ENCODE results near the gene MED16. TPM values are rescaled to one million over a fixed set of nuclear protein-coding genes. Genes with fewer than 3 reads are reported as not detected.

The MED16 gene
- total RNA-seq, 1 experiment from 2014 or later, result 83.0 TPM

- no TSS peak for BruUV-seq (replicated peaks)
- ChIA-PET CTCF (no interaction called here), POLR2A (ENCODE audit: low non-redundant PET) (no interaction called here)
- Histone ChIP-seq H3K9me3 (ENCODE audit: low read depth, low read length, poor library complexity, severe bottlenecking) (no peaks in the 10 kb centered on the region), H3K4me3 (ENCODE audit: low read depth, low read length, poor library complexity, severe bottlenecking) (no peak overlapping the region), H3K27ac (ENCODE audit: low read depth, low read length, poor library complexity, severe bottlenecking) (no peak overlapping the region), H3K4me1 (ENCODE audit: insufficient read depth, low read length, poor library complexity, severe bottlenecking) (peaks cover 8% of the 10 kb centered on the region), H3K27me3 (replicated peaks; ENCODE audit: insufficient read depth, low read depth, low read length, poor library complexity) (no peaks in the 10 kb centered on the region), H3K36me3 (ENCODE audit: insufficient read depth, low read length, poor library complexity, severe bottlenecking) (peaks cover 4% of the 10 kb centered on the region)
- DNase-seq (ENCODE audit: low spot score), result no peak
- intact Hi-C loops (cut with micrococcal nuclease; ENCODE audit: unreplicated experiment), result no loop called here
- TF ChIP-seq EZH2 (IDR thresholded peaks at IDR 0.05; ENCODE audit: borderline replicate concordance, low read depth, low read length, poor library complexity, severe bottlenecking), result no peak
- TF ChIP-seq, protein P1, sequence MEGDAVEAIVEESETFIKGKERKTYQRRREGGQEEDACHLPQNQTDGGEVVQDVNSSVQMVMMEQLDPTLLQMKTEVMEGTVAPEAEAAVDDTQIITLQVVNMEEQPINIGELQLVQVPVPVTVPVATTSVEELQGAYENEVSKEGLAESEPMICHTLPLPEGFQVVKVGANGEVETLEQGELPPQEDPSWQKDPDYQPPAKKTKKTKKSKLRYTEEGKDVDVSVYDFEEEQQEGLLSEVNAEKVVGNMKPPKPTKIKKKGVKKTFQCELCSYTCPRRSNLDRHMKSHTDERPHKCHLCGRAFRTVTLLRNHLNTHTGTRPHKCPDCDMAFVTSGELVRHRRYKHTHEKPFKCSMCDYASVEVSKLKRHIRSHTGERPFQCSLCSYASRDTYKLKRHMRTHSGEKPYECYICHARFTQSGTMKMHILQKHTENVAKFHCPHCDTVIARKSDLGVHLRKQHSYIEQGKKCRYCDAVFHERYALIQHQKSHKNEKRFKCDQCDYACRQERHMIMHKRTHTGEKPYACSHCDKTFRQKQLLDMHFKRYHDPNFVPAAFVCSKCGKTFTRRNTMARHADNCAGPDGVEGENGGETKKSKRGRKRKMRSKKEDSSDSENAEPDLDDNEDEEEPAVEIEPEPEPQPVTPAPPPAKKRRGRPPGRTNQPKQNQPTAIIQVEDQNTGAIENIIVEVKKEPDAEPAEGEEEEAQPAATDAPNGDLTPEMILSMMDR (conservative IDR thresholded peaks at IDR 0.05; ENCODE audit: low read depth, low read length), result no peak
Measured at GRCh38 chr19:900043-900301, 7.0 kb upstream of the MED16 start.

- peaks cover 8% of the 10 kb centered on the region for H3K4me1 ChIP-seq (ENCODE audit: insufficient read depth, low read length, poor library complexity, severe bottlenecking)
- peaks cover 4% of the 10 kb centered on the region for H3K36me3 ChIP-seq (ENCODE audit: insufficient read depth, low read length, poor library complexity, severe bottlenecking)
- intact Hi-C loops (cut with micrococcal nuclease; ENCODE audit: unreplicated experiment), result no loop called here
- H3K27ac ChIP-seq (ENCODE audit: low read depth, low read length, poor library complexity, severe bottlenecking), result no peak overlapping the region
- no peak overlapping the region for H3K4me3 ChIP-seq (ENCODE audit: low read depth, low read length, poor library complexity, severe bottlenecking)
- DNase-seq (ENCODE audit: low spot score), result no peak
- CTCF ChIA-PET, result no interaction called here
- TF ChIP-seq, protein P1 (conservative IDR thresholded peaks at IDR 0.05; ENCODE audit: low read depth, low read length), result no peak
- TF ChIP-seq EZH2 (IDR thresholded peaks at IDR 0.05; ENCODE audit: borderline replicate concordance, low read depth, low read length, poor library complexity, severe bottlenecking), result no peak
- POLR2A ChIA-PET (ENCODE audit: low non-redundant PET), result no interaction called here
- no peaks in the 10 kb centered on the region for H3K9me3 ChIP-seq (ENCODE audit: low read depth, low read length, poor library complexity, severe bottlenecking)
- no peaks in the 10 kb centered on the region for H3K27me3 ChIP-seq (replicated peaks; ENCODE audit: insufficient read depth, low read depth, low read length, poor library complexity)
- BruUV-seq (replicated peaks), result no TSS peak
Measured at GRCh38 chr19:899336-900042, 6.5 kb upstream of the MED16 start.

DNA sequence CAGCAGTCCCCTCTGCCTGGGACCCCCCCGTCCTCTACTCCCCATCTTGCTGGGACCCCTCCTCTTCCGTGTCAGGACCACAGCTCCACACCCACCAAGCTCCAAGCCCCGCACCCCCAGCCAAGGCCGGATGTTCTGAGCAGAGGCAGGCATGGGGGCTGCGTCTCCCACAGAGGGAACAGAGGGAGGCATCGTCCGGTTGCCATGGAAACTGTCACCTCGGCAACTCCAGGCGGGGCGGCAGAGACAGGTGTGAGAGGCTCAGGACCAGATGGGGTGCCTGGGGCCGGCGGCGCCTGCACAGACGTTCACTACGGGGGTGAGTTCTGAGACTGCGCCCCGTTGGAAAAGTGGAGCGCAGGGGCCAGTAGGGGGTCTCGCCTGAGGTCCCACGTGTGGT is 5.7 kb upstream of the MED16 start:
- ChIA-PET CTCF (interaction anchor here (0.7 kb wide), 1 partner anchor 319 kb away, joined by 3 read pairs; no protein-coding TSS in a partner anchor), POLR2A (ENCODE audit: low non-redundant PET) (no interaction called here)
- BruUV-seq (replicated peaks), result no TSS peak

More for the DNA sequence above, 5.7 kb upstream of the MED16 start:
- no peak overlapping the region for H3K27ac ChIP-seq (ENCODE audit: low read depth, low read length, poor library complexity, severe bottlenecking)
- no peaks in the 10 kb centered on the region for H3K27me3 ChIP-seq (replicated peaks; ENCODE audit: insufficient read depth, low read depth, low read length, poor library complexity)
- intact Hi-C loops (cut with micrococcal nuclease; ENCODE audit: unreplicated experiment), result no loop called here
- H3K4me3 ChIP-seq (ENCODE audit: low read depth, low read length, poor library complexity, severe bottlenecking), result no peak overlapping the region
- H3K9me3 ChIP-seq (ENCODE audit: low read depth, low read length, poor library complexity, severe bottlenecking), result no peaks in the 10 kb centered on the region
- no peak for TF ChIP-seq EZH2 (IDR thresholded peaks at IDR 0.05; ENCODE audit: borderline replicate concordance, low read depth, low read length, poor library complexity, severe bottlenecking)
- TF ChIP-seq, protein P1 (conservative IDR thresholded peaks at IDR 0.05; ENCODE audit: low read depth, low read length), result no peak
- peaks cover 8% of the 10 kb centered on the region for H3K4me1 ChIP-seq (ENCODE audit: insufficient read depth, low read length, poor library complexity, severe bottlenecking)
- DNase-seq (ENCODE audit: low spot score), result peak; percentile 49
- H3K36me3 ChIP-seq (ENCODE audit: insufficient read depth, low read length, poor library complexity, severe bottlenecking), result peaks cover 4% of the 10 kb centered on the region
